Gastrocnemius medialis (tissue), 4 donors: Measurements from ENCODE around the gene PLB1. TPM values are rescaled to one million over a fixed set of nuclear protein-coding genes. Genes with fewer than 3 reads are reported as not detected.
A peak's percentile ranks its signal among the peaks of the same experiment; 100 is the strongest.

Source experiments
- ATAC-seq, 2 donors: fragments of 150-250 bp; one replicate each; pipeline ENCODE4 v1.9.1; 2016
- DNase-seq, 2 donors: peaks; one replicate each; pipeline ENCODE4 v3.0.0-alpha.2; 2019
- H3K27ac ChIP-seq, 4 donors: fragments of 200-600 bp; sonication (generic); 1 replicate in 1 of 4; 2 replicates in 3 of 4; pipeline ENCODE4 v1.5.1; 2016 to 2018; ENCODE audit warnings: mild to moderate bottlenecking in 2 of 4, moderate library complexity in 1 of 4
- H3K27me3 ChIP-seq, 3 donors: fragments of 200-600 bp; sonication (generic) in 2 of 3; 1 replicate in 1 of 3; 2 replicates in 2 of 3; pipeline versions ENCODE4 v1.5.1 to v1.6.0; 2016 to 2019; ENCODE audit warnings: mild to moderate bottlenecking in 1 of 3, moderate library complexity in 1 of 3
- H3K36me3 ChIP-seq, 2 donors: fragments of 200-600 bp; sonication (generic) in 1 of 2; one replicate each; pipeline ENCODE4 v1.5.1; 2017 to 2018
- H3K4me1 ChIP-seq, 2 donors: fragments of 200-600 bp; sonication (generic) in 1 of 2; one replicate each; pipeline ENCODE4 v1.5.1; 2016 to 2017; ENCODE audit warnings: mild to moderate bottlenecking in 2 of 2
- H3K4me3 ChIP-seq, 4 donors: fragments of 200-600 bp; sonication (generic) in 3 of 4; 1 replicate in 1 of 4; 2 replicates in 3 of 4; pipeline ENCODE4 v1.5.1; 2016 to 2019; ENCODE audit warnings: mild to moderate bottlenecking in 2 of 4
- H3K9me3 ChIP-seq, 3 donors: fragments of 200-600 bp; sonication (generic) in 2 of 3; 1 replicate in 1 of 3; 2 replicates in 2 of 3; pipeline ENCODE4 v1.5.1; 2016 to 2019
- CTCF ChIP-seq, 5 experiments: fragments of 450-650 bp in 3 of 5; fragments of 200-600 bp in 2 of 5; sonication (generic) in 2 of 5; IDR thresholded peaks in 4 of 5; conservative IDR thresholded peaks in 1 of 5; 1 replicate in 4 of 5; 2 replicates in 1 of 5; pipeline ENCODE4 v1.5.1; 2016 to 2019; ENCODE audit warnings: antibody characterized with exemption in 5 of 5, mild to moderate bottlenecking in 3 of 5, moderate library complexity in 3 of 5
- POLR2A ChIP-seq, 2 donors: fragments of 450-650 bp; IDR thresholded peaks; one replicate each; pipeline ENCODE4 v1.6.1; 2017; ENCODE audit warnings: antibody characterized with exemption in 2 of 2, mild to moderate bottlenecking in 2 of 2, moderate library complexity in 2 of 2
- in situ Hi-C, 4 donors: fragments of 200-750 bp; cut with MboI; loops; one replicate each; pipeline versions ENCODE4 v1.15.0 to v1.8.0; 2017; ENCODE audit warnings: low sequenced_read_pairs in 4 of 4
- intact Hi-C: fragments of 100-400 bp; cut with DNase I; formaldehyde crosslinking; loops from one replicate; pipeline ENCODE4 v1.15.1; 2023; ENCODE audit warnings: low total_unique reads
- total RNA-seq, 4 donors: library from RNA; depleted of rRNA; stranded (reverse); fragments of >200 nt; gene quantifications; one replicate each; pipeline versions ENCODE4 v1.1.0 to v1.2.3, GENCODE V29; 2016

PLB1 gene
- 1 to 10 TPM; 1.2 to 4.3 (median 2.8) TPM for total RNA-seq

- no peaks in the 10 kb centered on the region for H3K9me3 ChIP-seq
- no peaks in the 10 kb centered on the region for H3K4me1 ChIP-seq
- no peak for TF ChIP-seq POLR2A (IDR thresholded peaks at IDR 0.05)
- no peak for TF ChIP-seq CTCF (IDR thresholded peaks at IDR 0.05 in 4 of 5, conservative IDR thresholded peaks at IDR 0.05 in 1 of 5)
- in situ Hi-C loops (no loop called here), intact Hi-C loops (no loop called here)
- H3K36me3 ChIP-seq = no peaks in the 10 kb centered on the region
- no peak for DNase-seq
- no peak within 1 kb of the TSS for H3K27ac ChIP-seq
- H3K4me3 ChIP-seq = no peak within 1 kb of the TSS
- no peaks in the 10 kb centered on the region for H3K27me3 ChIP-seq
- ATAC-seq = no peak
Measured at GRCh38 chr2:28495551-28496250, at the start of gene PLB1. Gene PLB1, plus strand, starts transcription at chr2:28496060. Its CDS starts 55 bp downstream, at chr2:28496115.

GRCh38 chr2:28446531-28446930 is 49.3 kb upstream of the PLB1 start:
- Histone ChIP-seq H3K4me3 (no peak overlapping the region), H3K4me1 (no peaks in the 10 kb centered on the region), H3K36me3 (no peaks in the 10 kb centered on the region), H3K9me3 (no peaks in the 10 kb centered on the region), H3K27ac (no peak overlapping the region), H3K27me3 (no peaks in the 10 kb centered on the region)
- no peak for TF ChIP-seq POLR2A (IDR thresholded peaks at IDR 0.05)
- no peak for TF ChIP-seq CTCF (IDR thresholded peaks at IDR 0.05 in 4 of 5, conservative IDR thresholded peaks at IDR 0.05 in 1 of 5)
- DNase-seq (no peak), ATAC-seq (no peak)
- intact Hi-C loops (no loop called here), in situ Hi-C loops (loop anchor here in 1 of 4 donors (10.0 kb wide), 1 partner anchor 742 kb away; no protein-coding TSS in a partner anchor)

GRCh38 chr2:28447086-28447485 is 48.8 kb upstream of the PLB1 start:
- ATAC-seq = no peak
- intact Hi-C loops = no loop called here
- no peaks in the 10 kb centered on the region for H3K9me3 ChIP-seq

GRCh38 chr2:28447943-28448792 is 47.7 kb upstream of the PLB1 start:
- Histone ChIP-seq H3K4me1 (no peaks in the 10 kb centered on the region), H3K9me3 (no peaks in the 10 kb centered on the region), H3K27ac (peak overlapping the region in 1 of 4 donors; percentile 33), H3K36me3 (no peaks in the 10 kb centered on the region), H3K27me3 (no peaks in the 10 kb centered on the region), H3K4me3 (no peak overlapping the region)
- no peak for DNase-seq
- intact Hi-C loops = no loop called here
- TF ChIP-seq POLR2A (IDR thresholded peaks at IDR 0.05) (no peak), CTCF (IDR thresholded peaks at IDR 0.05 in 4 of 5, conservative IDR thresholded peaks at IDR 0.05 in 1 of 5) (no peak)
- peak in 1 of 2 donors; percentile 11 for ATAC-seq
- in situ Hi-C loops = loop anchor here in 1 of 4 donors (10.0 kb wide), 1 partner anchor 743 kb away; no protein-coding TSS in a partner anchor

More at GRCh38 chr2:28447086-28447485, 48.8 kb upstream of the PLB1 start:
- no peak for DNase-seq
- no peaks in the 10 kb centered on the region for H3K27me3 ChIP-seq
- TF ChIP-seq CTCF (IDR thresholded peaks at IDR 0.05 in 4 of 5, conservative IDR thresholded peaks at IDR 0.05 in 1 of 5) = no peak
- no peak for TF ChIP-seq POLR2A (IDR thresholded peaks at IDR 0.05)
- no peaks in the 10 kb centered on the region for H3K4me1 ChIP-seq
- H3K27ac ChIP-seq = no peak overlapping the region
- in situ Hi-C loops = loop anchor here in 1 of 4 donors (10.0 kb wide), 1 partner anchor 742 kb away; no protein-coding TSS in a partner anchor
- H3K36me3 ChIP-seq = no peaks in the 10 kb centered on the region
- no peak overlapping the region for H3K4me3 ChIP-seq
